ENCODE data around the gene NUDT3.
A peak's percentile ranks its signal among the peaks of the same experiment; 100 is the strongest.

Gene NUDT3

GRCh38 chr6:34300332-34300751 lies 92.1 kb downstream of the NUDT3 start:
- Mint-ChIP-seq H3K9me3 (no peaks in the 10 kb centered on the region), H3K27me3 (ENCODE audit: low read depth) (no peaks in the 10 kb centered on the region), H3K4me3 (no peak overlapping the region), H3K4me1 (ENCODE audit: low read depth) (peaks cover 14% of the 10 kb centered on the region), H3K36me3 (ENCODE audit: low read depth) (peaks cover 2% of the 10 kb centered on the region), H3K27ac (no peak overlapping the region)

DNA sequence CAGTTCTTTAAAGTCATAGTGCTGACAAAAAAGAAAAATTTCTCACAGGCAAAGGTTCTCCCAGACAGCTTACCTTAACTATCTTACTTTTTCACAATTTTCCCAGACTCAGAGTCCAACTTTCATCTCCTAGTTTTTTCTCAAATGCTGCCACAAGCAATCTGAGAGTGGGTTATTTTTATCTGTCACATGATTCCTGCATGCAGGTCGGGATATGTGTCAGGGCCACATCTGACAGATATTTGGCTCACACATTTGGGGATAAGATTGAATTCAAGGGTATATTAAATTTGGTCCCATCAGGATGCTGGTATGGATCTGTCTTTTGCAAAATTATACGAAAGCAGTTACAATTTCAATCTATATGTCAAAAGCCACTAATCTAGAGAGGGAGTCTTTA lies 93.5 kb downstream of the NUDT3 start:
- Mint-ChIP-seq H3K4me1 (ENCODE audit: low read depth) (peaks cover 16% of the 10 kb centered on the region), H3K27ac (no peak overlapping the region), H3K9me3 (no peaks in the 10 kb centered on the region), H3K4me3 (no peak overlapping the region), H3K36me3 (ENCODE audit: low read depth) (peaks cover 3% of the 10 kb centered on the region), H3K27me3 (ENCODE audit: low read depth) (no peaks in the 10 kb centered on the region)

- H3K4me1 Mint-ChIP-seq (ENCODE audit: low read depth), result peaks cover 16% of the 10 kb centered on the region
- H3K4me3 Mint-ChIP-seq, result peak overlapping the region; percentile 13
- peaks cover 9% of the 10 kb centered on the region for H3K36me3 Mint-ChIP-seq (ENCODE audit: low read depth)
- H3K9me3 Mint-ChIP-seq, result no peaks in the 10 kb centered on the region
- no peaks in the 10 kb centered on the region for H3K27me3 Mint-ChIP-seq (ENCODE audit: low read depth)
- H3K27ac Mint-ChIP-seq, result peak overlapping the region; percentile 81
These were observed 96.7 kb downstream of the NUDT3 start for GRCh38 chr6:34295721-34296120.

DNA sequence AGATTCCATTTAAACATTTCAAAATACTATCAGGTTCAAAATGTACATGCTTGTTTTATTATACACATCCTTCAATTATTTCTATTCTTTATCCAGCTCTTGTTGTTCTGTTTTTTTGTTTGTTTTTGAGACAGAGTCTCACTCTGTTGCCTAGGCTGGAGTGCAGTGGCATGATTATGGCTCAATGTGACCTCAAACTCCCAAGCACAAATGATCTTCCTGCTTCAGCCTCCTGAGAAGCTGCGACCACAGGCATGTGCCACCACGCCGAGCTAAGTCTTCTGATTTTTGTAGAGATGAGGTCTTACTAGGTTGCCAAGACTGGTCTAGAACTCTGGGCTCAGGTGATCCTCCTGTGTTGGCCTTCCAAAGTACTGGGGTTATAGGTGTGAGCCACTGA lies 99.5 kb downstream of the NUDT3 start:
- H3K36me3 Mint-ChIP-seq (ENCODE audit: low read depth), result peaks cover 10% of the 10 kb centered on the region
- H3K4me3 Mint-ChIP-seq, result no peak overlapping the region
- no peak overlapping the region for H3K27ac Mint-ChIP-seq

DNA sequence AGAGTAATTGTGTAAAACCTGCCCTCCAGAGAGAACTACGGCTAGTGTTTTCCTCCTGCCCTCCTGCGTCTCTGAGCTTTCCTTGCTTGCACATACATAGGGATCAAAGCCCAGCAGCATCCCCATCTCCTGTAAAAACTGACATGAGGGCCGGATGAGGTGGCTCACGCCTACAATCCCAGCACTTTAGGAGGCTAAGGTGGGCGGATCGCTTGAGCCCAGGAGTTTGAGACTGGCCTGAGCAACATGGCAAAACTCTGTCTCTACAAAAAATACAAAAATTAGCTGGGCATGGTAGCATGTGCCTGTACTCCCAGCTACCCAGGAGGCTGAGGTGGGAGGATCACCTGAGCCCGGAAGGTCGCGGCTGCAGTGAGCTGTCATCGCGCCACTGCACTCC lies 103.3 kb downstream of the NUDT3 start:
- H3K4me1 Mint-ChIP-seq (ENCODE audit: low read depth), result peaks cover 26% of the 10 kb centered on the region
- peaks cover 22% of the 10 kb centered on the region for H3K36me3 Mint-ChIP-seq (ENCODE audit: low read depth)
- H3K9me3 Mint-ChIP-seq, result no peaks in the 10 kb centered on the region
- H3K4me3 Mint-ChIP-seq, result no peak overlapping the region
- H3K27ac Mint-ChIP-seq, result peak overlapping the region; percentile 83
- no peaks in the 10 kb centered on the region for H3K27me3 Mint-ChIP-seq (ENCODE audit: low read depth)

More for the DNA sequence above, 99.5 kb downstream of the NUDT3 start:
- Mint-ChIP-seq H3K9me3 (no peaks in the 10 kb centered on the region), H3K4me1 (ENCODE audit: low read depth) (peaks cover 27% of the 10 kb centered on the region), H3K27me3 (ENCODE audit: low read depth) (no peaks in the 10 kb centered on the region)

GRCh38 chr6:34288581-34288980 lies 103.9 kb downstream of the NUDT3 start:
- Mint-ChIP-seq H3K4me3 (no peak overlapping the region), H3K27ac (peak overlapping the region; percentile 83), H3K27me3 (ENCODE audit: low read depth) (no peaks in the 10 kb centered on the region), H3K9me3 (no peaks in the 10 kb centered on the region), H3K36me3 (ENCODE audit: low read depth) (peaks cover 24% of the 10 kb centered on the region), H3K4me1 (ENCODE audit: low read depth) (peaks cover 28% of the 10 kb centered on the region)

DNA sequence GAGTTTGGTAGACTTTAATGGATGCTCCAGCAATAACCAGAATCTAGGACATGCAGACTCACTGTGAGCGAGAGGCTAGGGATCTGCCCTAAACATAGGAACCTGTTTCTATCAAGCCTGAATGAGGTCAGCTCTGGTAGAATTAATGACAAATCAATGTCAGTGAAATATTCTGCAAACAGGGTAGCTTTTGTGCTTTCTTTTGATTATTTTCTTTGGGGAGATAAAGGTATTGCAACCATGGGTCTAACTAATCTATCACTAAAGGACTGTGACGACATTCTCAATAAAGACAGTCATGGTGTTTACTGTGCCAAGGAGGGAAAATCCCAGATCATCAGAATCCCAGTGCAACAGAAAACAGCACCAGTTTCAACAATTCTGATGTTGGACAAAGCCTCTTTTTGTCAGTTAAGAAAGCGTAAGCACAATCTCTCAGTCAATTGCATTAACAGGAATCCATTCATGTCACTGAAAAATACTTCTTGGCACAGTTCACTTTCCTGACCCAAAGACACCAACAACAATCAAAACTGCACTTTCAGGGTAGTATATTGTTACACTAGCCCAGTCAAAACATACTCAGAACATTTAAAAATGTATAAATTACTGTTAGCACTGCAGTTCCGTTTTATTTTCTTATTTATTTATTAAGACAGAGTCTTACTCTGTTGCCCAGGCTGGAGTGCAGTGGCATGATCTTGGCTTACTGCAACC lies 106.9 kb downstream of the NUDT3 start:
- Mint-ChIP-seq H3K36me3 (ENCODE audit: low read depth) (peaks cover 22% of the 10 kb centered on the region), H3K4me1 (ENCODE audit: low read depth) (peaks cover 28% of the 10 kb centered on the region), H3K27me3 (ENCODE audit: low read depth) (no peaks in the 10 kb centered on the region)

GRCh38 chr6:34284563-34285447 lies 107.7 kb downstream of the NUDT3 start:
- Mint-ChIP-seq H3K36me3 (ENCODE audit: low read depth) (peaks cover 22% of the 10 kb centered on the region), H3K9me3 (no peaks in the 10 kb centered on the region)

More for the DNA sequence above, 106.9 kb downstream of the NUDT3 start:
- no peak overlapping the region for H3K27ac Mint-ChIP-seq
- H3K9me3 Mint-ChIP-seq, result no peaks in the 10 kb centered on the region
- H3K4me3 Mint-ChIP-seq, result no peak overlapping the region

GRCh38 chr6:34281702-34282334 lies 110.7 kb downstream of the NUDT3 start:
- Mint-ChIP-seq H3K27me3 (ENCODE audit: low read depth) (no peaks in the 10 kb centered on the region), H3K36me3 (ENCODE audit: low read depth) (peaks cover 18% of the 10 kb centered on the region), H3K4me3 (no peak overlapping the region), H3K4me1 (ENCODE audit: low read depth) (peaks cover 13% of the 10 kb centered on the region), H3K27ac (no peak overlapping the region), H3K9me3 (no peaks in the 10 kb centered on the region)

More at GRCh38 chr6:34284563-34285447, 107.7 kb downstream of the NUDT3 start:
- peaks cover 28% of the 10 kb centered on the region for H3K4me1 Mint-ChIP-seq (ENCODE audit: low read depth)
- no peak overlapping the region for H3K4me3 Mint-ChIP-seq
- no peaks in the 10 kb centered on the region for H3K27me3 Mint-ChIP-seq (ENCODE audit: low read depth)
- peak overlapping the region; percentile 1 for H3K27ac Mint-ChIP-seq

DNA sequence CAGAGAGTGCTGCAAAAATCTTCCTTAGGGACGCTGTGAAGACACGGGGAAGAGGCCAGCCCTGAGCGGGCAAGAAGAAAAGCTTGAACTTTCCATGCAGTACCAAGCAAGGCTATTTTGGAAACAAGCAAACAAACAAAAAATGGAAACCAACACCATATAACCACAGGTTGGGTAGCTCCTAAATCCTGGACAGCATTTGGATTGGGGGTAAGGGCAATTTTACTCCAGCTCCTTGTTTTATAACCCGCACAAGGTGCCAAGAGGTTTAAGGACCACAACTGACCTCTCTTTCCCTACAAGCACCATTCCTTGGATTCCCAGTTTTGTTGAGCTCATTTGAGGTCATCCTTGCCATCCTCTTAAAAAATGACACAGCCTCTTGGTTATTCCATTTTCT lies 112.3 kb downstream of the NUDT3 start:
- no peak overlapping the region for H3K27ac Mint-ChIP-seq
- H3K9me3 Mint-ChIP-seq, result no peaks in the 10 kb centered on the region
- peaks cover 15% of the 10 kb centered on the region for H3K36me3 Mint-ChIP-seq (ENCODE audit: low read depth)
- peaks cover 11% of the 10 kb centered on the region for H3K4me1 Mint-ChIP-seq (ENCODE audit: low read depth)
- no peaks in the 10 kb centered on the region for H3K27me3 Mint-ChIP-seq (ENCODE audit: low read depth)
- no peak overlapping the region for H3K4me3 Mint-ChIP-seq

DNA sequence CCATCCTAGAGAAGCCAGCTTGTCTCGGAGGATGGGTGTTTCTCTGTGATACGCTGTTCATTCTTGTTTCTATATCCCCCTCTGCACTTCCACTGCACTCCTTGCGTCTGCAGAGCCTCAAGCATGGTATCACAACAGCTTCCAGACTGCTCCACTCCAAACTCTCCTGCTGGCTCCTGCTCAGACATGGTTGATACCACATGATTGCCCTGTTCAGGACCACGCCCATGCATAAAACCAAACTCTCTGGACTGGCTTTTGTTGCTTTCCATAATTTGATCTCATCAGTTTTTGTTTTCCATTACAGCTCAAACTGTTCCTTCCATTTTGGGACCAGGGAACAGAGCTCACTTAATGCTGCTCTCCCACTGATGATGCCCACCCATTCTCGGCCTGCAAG lies 113.6 kb downstream of the NUDT3 start:
- Mint-ChIP-seq H3K27me3 (ENCODE audit: low read depth) (no peaks in the 10 kb centered on the region), H3K4me3 (no peak overlapping the region), H3K27ac (no peak overlapping the region), H3K9me3 (no peaks in the 10 kb centered on the region), H3K4me1 (ENCODE audit: low read depth) (no peaks in the 10 kb centered on the region), H3K36me3 (ENCODE audit: low read depth) (peaks cover 8% of the 10 kb centered on the region)

GRCh38 chr6:34277763-34278112 lies 114.7 kb downstream of the NUDT3 start:
- Mint-ChIP-seq H3K36me3 (ENCODE audit: low read depth) (peaks cover 8% of the 10 kb centered on the region), H3K4me1 (ENCODE audit: low read depth) (no peaks in the 10 kb centered on the region), H3K9me3 (no peaks in the 10 kb centered on the region), H3K27ac (no peak overlapping the region), H3K4me3 (no peak overlapping the region), H3K27me3 (ENCODE audit: low read depth) (no peaks in the 10 kb centered on the region)

- H3K4me3 Mint-ChIP-seq, result no peak overlapping the region
- H3K27ac Mint-ChIP-seq, result no peak overlapping the region
- H3K9me3 Mint-ChIP-seq, result no peaks in the 10 kb centered on the region
- peaks cover 8% of the 10 kb centered on the region for H3K36me3 Mint-ChIP-seq (ENCODE audit: low read depth)
- H3K4me1 Mint-ChIP-seq (ENCODE audit: low read depth), result no peaks in the 10 kb centered on the region
- no peaks in the 10 kb centered on the region for H3K27me3 Mint-ChIP-seq (ENCODE audit: low read depth)
These were observed 115.3 kb downstream of the NUDT3 start for GRCh38 chr6:34276881-34277762.

- Mint-ChIP-seq H3K9me3 (no peaks in the 10 kb centered on the region), H3K36me3 (ENCODE audit: low read depth) (peaks cover 4% of the 10 kb centered on the region), H3K4me3 (no peak overlapping the region), H3K27me3 (ENCODE audit: low read depth) (no peaks in the 10 kb centered on the region), H3K27ac (no peak overlapping the region), H3K4me1 (ENCODE audit: low read depth) (no peaks in the 10 kb centered on the region)
These were observed 116.3 kb downstream of the NUDT3 start for GRCh38 chr6:34276191-34276590.
